Activated CD4-positive, alpha-beta T cell treated with anti-CD3 and anti-CD28 coated beads for 4 hours (primary cell): Measurements from ENCODE around the gene P2RY8.
"Not testable (repeated sequence)": the region's sequence is repeated elsewhere in the genome, so short reads cannot be mapped to it uniquely, and the experiment has no call there.

Source experiments
- DNase-seq, 2 donors: peaks; one replicate each; pipeline ENCODE4 v3.0.0-alpha.2; 2020

The P2RY8 gene

DNA sequence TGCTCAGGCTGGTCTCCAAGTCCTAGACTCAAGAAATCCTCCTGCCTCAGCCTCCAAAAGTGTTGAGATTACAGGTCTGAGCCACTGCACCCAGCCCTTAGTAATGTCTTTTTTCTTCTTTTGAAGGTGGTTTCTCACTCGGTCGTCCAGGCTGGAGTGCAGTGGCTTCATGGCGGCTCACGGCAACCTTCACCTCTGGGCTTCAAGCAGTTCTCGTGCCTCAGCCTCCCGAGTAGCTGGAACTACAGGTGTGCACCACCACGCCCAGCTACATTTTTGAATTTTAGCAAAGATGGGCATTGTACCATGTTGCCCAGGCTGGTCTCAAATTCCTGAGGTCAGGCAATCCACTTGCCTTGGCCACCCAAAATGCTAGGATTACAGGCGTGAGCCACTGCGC is 52.0 kb downstream of the P2RY8 start:
- no peak for DNase-seq

- DNase-seq = no peak
These were observed 52.4 kb downstream of the P2RY8 start for GRCh38 chrX:1484638-1485019.

DNA sequence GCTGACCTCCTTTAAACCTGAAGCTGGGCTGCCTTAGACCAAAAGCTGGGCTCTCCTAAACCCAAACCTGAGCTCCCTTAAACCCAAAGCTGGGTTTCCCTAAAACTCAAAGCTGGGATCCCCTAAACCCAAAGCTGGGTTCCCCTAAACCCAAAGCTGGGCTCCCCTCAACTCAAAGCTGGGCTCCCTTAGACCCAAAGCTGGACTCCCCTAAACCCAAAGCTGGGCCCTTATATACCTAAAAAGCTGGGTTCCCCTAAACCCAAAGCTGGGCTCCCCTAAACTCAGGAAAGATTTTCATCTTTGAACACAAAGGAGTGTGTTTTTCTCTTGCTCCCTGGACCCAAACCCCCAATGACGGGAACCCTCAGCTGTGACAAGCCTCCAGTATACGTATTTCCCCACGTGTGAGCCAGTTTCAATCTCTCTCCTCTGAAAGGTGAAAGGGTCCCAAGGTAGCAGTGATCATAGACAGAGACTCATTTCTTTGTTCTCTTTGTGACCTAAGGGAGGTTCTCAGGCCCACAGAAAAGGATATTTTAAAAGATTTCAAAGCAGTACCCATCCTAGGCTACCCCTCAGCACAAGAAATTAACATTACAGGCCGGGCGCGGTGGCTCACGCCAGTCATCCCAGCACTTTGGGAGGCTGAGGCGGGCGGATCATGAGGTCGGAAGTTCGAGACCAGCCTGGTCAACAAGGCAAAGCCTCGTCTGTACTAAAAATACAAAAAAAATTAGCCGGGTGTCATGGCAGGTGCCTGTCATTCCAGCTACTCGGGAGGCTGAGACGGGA is 52.9 kb downstream of the P2RY8 start:
- no peak for DNase-seq

DNA sequence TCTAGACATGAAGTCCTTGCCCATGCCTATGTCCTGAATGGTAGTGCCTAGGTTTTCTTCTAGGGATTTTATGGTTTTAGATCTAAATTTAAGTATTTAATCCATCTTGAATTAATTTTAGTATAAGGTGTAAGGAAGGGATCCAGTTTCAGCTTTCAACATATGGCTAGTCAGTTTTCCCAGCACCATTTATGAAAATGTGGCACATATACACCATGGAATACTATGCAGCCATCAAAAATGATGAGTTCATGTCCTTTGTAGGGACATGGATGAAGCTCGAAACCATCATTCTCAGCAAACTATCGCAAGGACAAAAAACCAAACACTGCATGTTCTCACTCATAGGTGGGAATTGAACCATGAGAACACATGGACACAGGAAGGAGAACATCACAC is 54.5 kb downstream of the P2RY8 start:
- not testable (repeated sequence) for DNase-seq

DNA sequence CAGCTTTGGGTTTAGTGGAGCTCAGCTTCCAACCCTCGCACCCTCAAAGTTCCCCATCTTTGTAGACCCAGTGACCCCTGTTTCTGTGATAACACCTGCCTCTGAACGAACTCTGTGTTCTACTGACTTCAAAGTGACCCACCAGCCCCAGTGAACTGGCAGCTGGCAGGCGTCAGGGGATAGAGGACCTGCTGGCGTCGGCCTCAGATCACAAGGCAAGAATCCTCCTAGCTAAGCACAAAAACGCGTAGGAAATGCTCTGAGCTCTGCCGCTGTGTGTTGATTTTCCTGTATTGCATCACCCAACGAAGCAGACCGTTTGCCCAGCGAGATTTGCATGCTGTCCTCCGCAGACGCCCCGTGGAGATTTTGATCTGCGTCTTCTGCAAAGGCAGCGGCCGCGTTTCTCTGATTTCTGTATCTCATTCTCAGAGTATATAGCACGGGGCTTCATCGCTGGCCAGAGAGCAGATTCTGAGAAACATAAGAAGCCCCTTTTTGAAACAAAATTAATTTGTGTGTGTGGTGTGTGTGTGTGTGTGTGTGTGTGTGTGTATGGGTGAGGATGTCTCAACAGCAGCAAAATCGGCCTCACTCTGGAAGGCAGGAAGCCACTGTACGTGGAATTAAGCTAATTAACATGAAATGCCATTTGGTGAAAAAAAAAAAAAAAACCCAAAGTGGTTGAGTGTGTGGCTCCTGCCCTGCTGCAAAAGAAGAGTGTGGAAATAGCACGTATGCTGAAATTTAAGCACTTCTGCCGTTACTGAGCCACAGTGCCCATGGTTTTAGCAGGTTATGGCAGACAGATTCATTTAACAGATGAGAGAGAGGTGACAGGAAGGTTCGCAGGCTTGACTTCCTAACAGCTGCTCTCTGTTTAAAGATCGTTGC is 55.1 kb downstream of the P2RY8 start:
- DNase-seq = peak; percentile 74 to 76

GRCh38 chrX:1480082-1480785 is 56.8 kb downstream of the P2RY8 start:
- no peak for DNase-seq

- DNase-seq = no peak
These were observed 59.1 kb downstream of the P2RY8 start for GRCh38 chrX:1477801-1478458.

DNA sequence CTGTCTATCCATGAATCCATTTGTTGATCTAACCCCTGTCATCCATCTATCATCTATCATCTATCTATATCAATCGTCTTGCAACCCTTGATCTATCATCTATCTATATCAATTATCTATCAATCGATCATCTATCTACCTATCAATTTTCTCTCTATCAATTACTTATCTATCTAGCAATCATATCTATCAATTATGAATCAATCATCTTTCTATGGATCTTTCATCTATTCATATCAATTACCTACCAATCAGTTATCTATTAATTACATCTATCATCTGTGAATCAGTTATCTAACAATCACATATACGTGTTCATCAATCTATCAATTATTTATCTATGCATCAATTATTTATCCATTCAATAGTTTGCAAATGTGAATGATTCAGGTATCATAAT is 59.8 kb downstream of the P2RY8 start:
- no peak for DNase-seq

DNA sequence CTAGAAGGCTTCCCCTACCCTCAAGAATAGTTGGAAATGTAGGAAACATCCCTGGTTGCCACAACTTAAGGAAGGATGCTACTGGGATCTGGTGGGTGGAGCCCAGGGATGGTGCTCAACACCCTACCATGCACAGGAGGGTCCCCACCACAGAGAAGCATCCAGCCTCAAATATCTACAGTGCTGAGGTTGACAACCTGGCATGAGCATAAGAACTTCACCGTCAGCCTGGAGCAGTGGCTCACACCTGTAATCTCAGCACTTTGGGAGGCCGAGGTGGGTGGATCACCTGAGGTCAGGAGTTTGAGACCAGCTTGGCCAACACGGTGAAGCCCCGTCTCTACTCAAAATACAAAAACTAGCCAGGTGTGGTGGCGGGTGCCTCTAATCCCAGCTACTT is 60.3 kb downstream of the P2RY8 start:
- no peak for DNase-seq

DNA sequence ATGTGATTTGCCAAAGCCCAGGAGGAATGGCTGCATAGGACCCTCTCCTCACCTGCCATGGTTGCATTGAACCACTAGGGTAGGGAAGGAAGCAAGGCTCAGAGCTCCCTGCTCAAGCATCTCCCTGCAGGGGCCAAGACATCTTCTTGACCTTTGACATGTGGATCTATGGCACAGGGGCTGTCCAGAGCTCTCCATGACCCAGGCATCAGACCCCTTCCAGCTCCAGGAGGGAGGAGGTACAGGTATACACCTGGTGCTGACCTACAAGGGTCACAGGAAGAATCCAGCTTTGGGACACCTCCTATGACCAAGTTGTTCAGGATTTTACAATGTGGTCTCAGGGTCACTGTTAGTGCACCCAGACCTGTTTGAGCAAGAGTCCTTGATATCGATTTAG is 61.1 kb downstream of the P2RY8 start:
- DNase-seq = no peak

- DNase-seq = no peak
These were observed 61.5 kb downstream of the P2RY8 start for GRCh38 chrX:1475481-1475880.

GRCh38 chrX:1474593-1474992 is 62.4 kb downstream of the P2RY8 start:
- DNase-seq = not testable (repeated sequence)

GRCh38 chrX:1472975-1473374 is 64.0 kb downstream of the P2RY8 start:
- no peak for DNase-seq

DNA sequence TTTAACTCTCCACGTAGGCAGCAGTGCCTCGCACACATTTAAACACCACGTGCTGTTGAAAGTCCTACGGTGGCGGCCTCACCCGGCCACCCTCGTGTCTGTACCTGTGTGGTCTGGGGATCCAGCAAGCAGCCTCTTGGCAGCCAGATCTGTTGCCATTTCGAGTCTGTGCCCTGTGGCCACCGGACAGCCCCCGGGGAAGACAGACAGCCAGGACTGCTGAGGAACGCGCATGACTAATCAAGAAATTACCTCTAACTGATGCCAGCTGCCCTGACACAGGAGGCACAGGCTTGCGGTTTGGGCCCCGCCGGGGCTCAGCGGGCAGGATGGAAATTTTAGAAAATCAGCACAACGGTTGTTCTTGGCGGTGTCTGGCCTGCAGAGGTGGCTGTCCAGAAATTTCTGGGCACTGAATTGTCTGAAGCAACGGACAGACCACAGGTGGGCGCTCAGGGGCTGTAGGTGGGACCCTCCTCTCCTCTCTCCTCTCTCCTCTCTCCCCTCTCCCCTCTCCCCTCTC is 68.7 kb downstream of the P2RY8 start:
- peak; percentile 70 to 79 for DNase-seq

DNA sequence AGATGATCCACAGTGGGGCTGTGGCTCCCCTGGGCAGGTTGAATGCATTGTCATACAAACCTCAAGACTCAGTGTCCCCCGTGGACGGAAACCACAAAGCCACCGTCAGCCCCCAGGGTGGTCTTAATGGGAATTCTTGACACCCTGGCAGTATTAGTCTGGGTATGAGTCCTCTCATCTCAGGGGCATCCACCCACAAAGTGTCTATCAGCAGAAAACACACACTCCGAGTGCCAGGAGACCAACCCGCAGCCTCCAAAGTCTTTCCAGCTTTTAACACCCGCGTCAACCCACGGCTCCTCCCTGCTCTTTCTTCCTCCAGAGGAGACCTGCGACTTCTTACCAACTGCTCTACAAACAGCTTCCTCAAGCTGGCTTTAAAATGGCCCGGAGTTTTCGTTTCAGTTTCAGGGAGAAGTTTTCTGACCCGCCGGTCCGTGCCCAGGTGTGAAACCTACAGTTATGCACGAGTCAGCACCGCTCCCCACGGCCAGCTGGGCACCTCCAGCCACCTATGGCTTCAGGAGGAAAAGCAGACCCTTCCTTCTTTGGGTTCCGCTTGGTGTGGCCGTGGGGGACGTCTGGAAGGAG is 69.9 kb downstream of the P2RY8 start:
- peak in 1 of 2 donors; percentile 45 for DNase-seq

DNA sequence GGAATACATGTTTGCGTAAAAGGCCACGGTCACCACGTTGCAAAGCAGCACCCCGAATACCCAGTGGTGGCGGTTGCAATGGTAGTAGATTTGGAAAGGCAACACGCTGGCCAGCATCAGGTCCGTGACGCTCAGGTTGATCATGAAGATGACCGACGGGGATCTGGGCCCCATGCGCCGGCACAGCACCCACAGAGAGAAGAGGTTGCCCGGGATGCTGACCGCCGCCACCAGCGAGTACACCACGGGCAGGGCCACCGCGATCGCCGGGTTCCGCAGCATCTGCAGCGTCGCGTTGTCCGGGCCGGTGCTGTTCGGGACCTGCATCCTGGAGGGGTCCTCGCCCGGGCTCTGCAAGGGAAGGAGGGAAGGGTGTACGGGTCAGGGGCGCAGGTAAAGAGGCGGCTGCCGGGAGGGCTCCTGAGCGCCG is 70.7 kb downstream of the P2RY8 start:
- DNase-seq = no peak

GRCh38 chrX:1465286-1466231 is 71.4 kb downstream of the P2RY8 start:
- no peak for DNase-seq

DNA sequence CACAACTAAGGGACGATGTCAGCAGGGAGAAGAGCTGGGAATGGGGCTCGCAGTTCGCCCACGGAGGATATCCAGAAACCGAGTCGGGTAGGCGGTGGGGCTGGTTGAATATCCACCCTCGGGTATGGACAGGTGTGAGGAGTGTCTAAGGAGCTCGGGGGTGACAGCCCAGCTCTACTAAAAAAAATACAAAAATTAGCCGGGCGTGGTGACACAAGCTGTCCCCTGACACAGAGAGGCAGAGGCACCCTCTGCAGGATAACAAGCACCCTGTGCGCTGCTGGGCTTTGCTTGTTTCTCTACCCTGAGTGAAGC is 72.1 kb downstream of the P2RY8 start:
- no peak for DNase-seq

- no peak for DNase-seq
These were observed 72.7 kb downstream of the P2RY8 start for GRCh38 chrX:1464041-1464970.

DNA sequence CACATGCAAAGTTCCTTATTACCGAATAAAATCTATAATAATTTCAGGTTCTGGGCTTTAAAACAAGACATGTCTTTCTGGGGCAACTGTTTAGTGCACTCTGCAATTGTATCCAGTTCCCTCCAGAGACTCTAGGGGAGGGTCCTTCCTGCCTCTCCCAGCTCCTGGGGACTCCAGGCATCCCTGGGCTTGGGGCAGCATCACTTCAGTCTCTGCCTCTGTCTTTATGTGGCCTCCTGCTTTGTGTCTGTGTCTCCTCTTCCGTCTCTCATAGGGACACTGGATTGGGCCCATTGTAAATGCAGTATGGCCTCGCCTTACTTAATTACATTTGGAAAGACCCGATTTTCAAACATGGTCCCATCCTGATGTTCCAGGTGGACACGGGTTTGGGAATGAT is 73.4 kb downstream of the P2RY8 start:
- DNase-seq = no peak
